Heart right ventricle (tissue), 16 donors: ENCODE results near the gene MORF4L1. TPM values are rescaled to one million over a fixed set of nuclear protein-coding genes. Genes with fewer than 3 reads are reported as not detected.

Experiments used
- ATAC-seq, 8 donors: fragments of 200-7000 bp; cut with Tn5 transposase; one replicate each; pipeline ENCODE4 v1.9.1; 2020; ENCODE audit warnings: mild to moderate bottlenecking in 8 of 8, moderate library complexity in 8 of 8, moderate number of reproducible peaks in 1 of 8
- DNase-seq, 2 donors: peaks; one replicate each; pipeline ENCODE4 v3.0.0-alpha.2; 2020
- H3K27ac ChIP-seq, 10 donors: fragments of 200-600 bp; sonication (generic) in 2 of 10; one replicate each; pipeline versions ENCODE4 v1.5.0 to v1.8.0; 2020 to 2022; ENCODE audit warnings: mild to moderate bottlenecking in 3 of 10
- H3K27me3 ChIP-seq, 7 donors: fragments of 200-600 bp; one replicate each; pipeline ENCODE4 v1.8.0; 2021 to 2022; ENCODE audit warnings: mild to moderate bottlenecking in 2 of 7
- H3K36me3 ChIP-seq, 9 donors: fragments of 200-600 bp; sonication (generic) in 1 of 9; one replicate each; pipeline versions ENCODE4 v1.5.0 to v1.8.0; 2020 to 2022; ENCODE audit warnings: mild to moderate bottlenecking in 2 of 9
- H3K4me1 ChIP-seq, 9 donors: fragments of 200-600 bp; sonication (generic) in 1 of 9; one replicate each; pipeline versions ENCODE4 v1.5.0 to v1.8.0; 2020 to 2022; ENCODE audit warnings: mild to moderate bottlenecking in 4 of 9
- H3K4me3 ChIP-seq, 10 donors: fragments of 200-600 bp; sonication (generic) in 2 of 10; one replicate each; pipeline versions ENCODE4 v1.5.0 to v1.8.0; 2020 to 2022; ENCODE audit warnings: mild to moderate bottlenecking in 7 of 10, moderate library complexity in 2 of 10
- H3K9me3 ChIP-seq, 11 donors: fragments of 200-600 bp in 10 of 11; sonication (generic) in 2 of 11; one replicate each; pipeline versions ENCODE4 v1.5.0 to v1.8.0; 2013 to 2022; ENCODE audit warnings: mild to moderate bottlenecking in 2 of 11, control low read depth in 1 of 11, moderate library complexity in 1 of 11
- CTCF ChIP-seq, 9 donors: fragments of 200-600 bp; sonication (generic) in 2 of 9; IDR thresholded peaks; one replicate each; pipeline versions ENCODE4 v1.5.0 to v1.8.0; 2021 to 2022; ENCODE audit warnings: antibody characterized with exemption in 9 of 9, mild to moderate bottlenecking in 5 of 9, moderate library complexity in 1 of 9
- WGBS, 2 donors: extraction: QIAGEN DNeasy Blood & Tissue Kit; methylation state at CpG; one replicate each; pipeline ENCODE4 v1.1.7; 2013; ENCODE audit warnings: inconsistent platforms in 1 of 2; 5-methylcytosine and 5-hydroxymethylcytosine counted together
- intact Hi-C, 10 donors: fragments of 100-400 bp; cut with DNase I; formaldehyde crosslinking; loops; one replicate each; pipeline versions ENCODE4 v1.11.1 to v1.14.2; 2022
- polyA plus RNA-seq, 2 donors: library from polyadenylated mRNA; stranded (reverse); fragments of 200-250 nt; gene quantifications; one replicate each; pipeline ENCODE4 v1.2.3, GENCODE V29; 2013
- total RNA-seq, 10 donors: library from RNA; stranded (reverse); fragmentation: NEBNext Ultra II Directional in 3 of 10; extraction: Animal tissue kit (Norgen Biotek cat#: 25700) in 3 of 10; gene quantifications; one replicate each; pipeline versions ENCODE4 v1.2.1 to v1.2.4, GENCODE V29; 2021 to 2023
- donor health status: Arrhythmogenic right ventricular cardiomyopathy.
- donor health status: ischemic (EF 13 %, LVEDD 7.1; RV severe dilation, severe dysfunction).
- donor health status: healthy with polysubstance abuse.
- donor health status: DM: no; HTN: yes; CAD: no.
- donor health status: DM: no; HTN: no; CAD: no.
- donor health status: ischemic (EF 25% LVEDD 6.9; RV normal size, moderate dysfunction).
- donor health status: ischemic (EF 25% LVEDD 5.7; RV mildly dilated, moderate dysfunction).
- donor health status: healthy.
- donor health status: DM: yes; HTN: yes; CAD: no.
- donor health status: Ischemic cardiomyopathy.
- donor health status: ischemic (EF 35%, LVEDD 5.7; RV mildly dilated, moderate dysfunction).
- donor health status: nonischemic (EF 11% LVEDD 7.7; RV severe dilation, severe dysfunction).
- donor health status: DM: yes; HTN: yes; CAD: no.
- donor health status: PGD.
- donor health status: ischemic (EF 29% LVEDD 5.4; RV normal size, mild dysfunction).
- donor health status: nonischemic (EF 23%, LVEDD 6.1; RV moderate dilation, normal function).

Gene MORF4L1
- total and polyA plus RNA-seq, 12 donors, result 119 to 399 (median 361) TPM

- ATAC-seq, result no peak
- peaks cover 0 to 96% (median 46%) of the 10 kb centered on the region in 9 donors for H3K36me3 ChIP-seq
- WGBS, 2 donors, result 82 to 88% methylated on average over 6 of the region's 6 CpGs
These were observed 48.8 kb downstream of the MORF4L1 start for GRCh38 chr15:78921517-78921916.

GRCh38 chr15:78921940-78922339, 49.2 kb downstream of the MORF4L1 start:
- peak in 1 of 8 donors; percentile 19 for ATAC-seq
- Histone ChIP-seq H3K27me3 (no peaks in the 10 kb centered on the region), H3K9me3 (no peaks in the 10 kb centered on the region), H3K27ac (no peak overlapping the region), H3K36me3 (peaks cover 0 to 98% (median 48%) of the 10 kb centered on the region in 9 donors), H3K4me3 (no peak overlapping the region), H3K4me1 (peaks cover 0 to 16% (median 0%) of the 10 kb centered on the region in 9 donors)
- 93% methylated on average over 14 of the region's 14 CpGs for WGBS, 2 donors
- TF ChIP-seq CTCF (IDR thresholded peaks at IDR 0.05), result no peak
- DNase-seq, result no peak
- intact Hi-C loops, result no loop called here

More at GRCh38 chr15:78921517-78921916, 48.8 kb downstream of the MORF4L1 start:
- Histone ChIP-seq H3K27me3 (no peaks in the 10 kb centered on the region), H3K4me3 (no peak overlapping the region), H3K27ac (no peak overlapping the region), H3K9me3 (no peaks in the 10 kb centered on the region), H3K4me1 (peaks cover 0 to 20% (median 0%) of the 10 kb centered on the region in 9 donors)
- no peak for TF ChIP-seq CTCF (IDR thresholded peaks at IDR 0.05)
- DNase-seq, result no peak
- intact Hi-C loops, result no loop called here

- no peak overlapping the region for H3K4me3 ChIP-seq
- ATAC-seq, result no peak
- peaks cover 0 to 10% (median 0%) of the 10 kb centered on the region in 9 donors for H3K4me1 ChIP-seq
- no peaks in the 10 kb centered on the region for H3K27me3 ChIP-seq
- DNase-seq, result no peak
- 84 to 85% methylated on average over 7 of the region's 7 CpGs for WGBS, 2 donors
- H3K27ac ChIP-seq, result no peak overlapping the region
- intact Hi-C loops, result no loop called here
- H3K36me3 ChIP-seq, result peaks cover 0 to 100% (median 54%) of the 10 kb centered on the region in 9 donors
- TF ChIP-seq CTCF (IDR thresholded peaks at IDR 0.05), result no peak
- H3K9me3 ChIP-seq, result no peaks in the 10 kb centered on the region
These were observed 49.8 kb downstream of the MORF4L1 start for GRCh38 chr15:78922527-78922926.

- no peak overlapping the region for H3K4me3 ChIP-seq
- H3K4me1 ChIP-seq, result peaks cover 0 to 7% (median 0%) of the 10 kb centered on the region in 9 donors
- H3K27me3 ChIP-seq, result no peaks in the 10 kb centered on the region
- DNase-seq, result no peak
- H3K9me3 ChIP-seq, result no peaks in the 10 kb centered on the region
- 79 to 82% methylated on average over 7 of the region's 7 CpGs for WGBS, 2 donors
- TF ChIP-seq CTCF (IDR thresholded peaks at IDR 0.05), result no peak
- no peak overlapping the region for H3K27ac ChIP-seq
- peaks cover 0 to 100% (median 59%) of the 10 kb centered on the region in 9 donors for H3K36me3 ChIP-seq
- ATAC-seq, result no peak
- intact Hi-C loops, result no loop called here
These were observed 50.3 kb downstream of the MORF4L1 start for GRCh38 chr15:78923015-78923414.
